Measurements from ENCODE around the gene MTHFSD.

The MTHFSD gene

GRCh38 chr16:86500708-86501510, 54.1 kb downstream of the MTHFSD start:
- DNase-seq, result no peak

DNA sequence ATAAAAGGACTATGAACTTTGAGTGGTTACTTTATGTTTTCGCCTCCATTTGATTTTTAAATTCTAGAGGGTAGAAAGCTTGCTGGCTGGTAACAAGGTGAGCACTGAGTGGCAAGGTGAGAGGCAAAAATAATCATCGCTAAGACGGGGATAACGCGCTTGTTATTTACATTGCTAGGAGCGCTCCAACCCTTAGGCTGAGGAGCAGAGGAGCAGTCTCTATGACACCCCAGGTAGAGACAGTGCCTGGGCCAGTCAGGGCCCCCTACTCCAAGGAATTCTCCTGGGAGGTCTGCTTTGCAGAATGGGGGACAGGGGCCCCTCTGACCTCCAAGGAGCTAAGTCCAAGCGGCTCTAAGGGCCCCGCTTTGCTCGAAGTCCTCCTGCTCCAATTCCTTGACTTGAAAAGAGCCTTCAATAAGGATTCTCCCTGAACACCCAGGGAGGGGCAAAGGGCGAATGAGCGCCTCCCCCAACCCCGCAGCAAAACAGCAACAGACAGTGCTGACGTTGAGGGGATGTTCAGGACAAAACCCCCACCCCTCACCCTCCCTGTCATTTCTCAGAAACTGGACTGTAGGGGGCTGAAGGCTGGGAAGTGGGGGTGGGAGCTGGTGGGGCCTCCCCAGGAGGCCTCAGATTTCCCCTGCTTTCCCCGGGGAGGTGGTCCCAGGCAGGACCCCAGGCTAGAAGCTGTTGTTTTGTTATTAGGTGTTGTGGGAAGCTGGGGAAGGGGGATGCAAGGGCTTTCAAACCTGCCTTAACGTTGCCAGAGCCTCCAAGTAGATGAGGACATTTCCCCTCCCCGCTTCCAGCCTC, 54.9 kb downstream of the MTHFSD start:
- DNase-seq, result no peak

DNA sequence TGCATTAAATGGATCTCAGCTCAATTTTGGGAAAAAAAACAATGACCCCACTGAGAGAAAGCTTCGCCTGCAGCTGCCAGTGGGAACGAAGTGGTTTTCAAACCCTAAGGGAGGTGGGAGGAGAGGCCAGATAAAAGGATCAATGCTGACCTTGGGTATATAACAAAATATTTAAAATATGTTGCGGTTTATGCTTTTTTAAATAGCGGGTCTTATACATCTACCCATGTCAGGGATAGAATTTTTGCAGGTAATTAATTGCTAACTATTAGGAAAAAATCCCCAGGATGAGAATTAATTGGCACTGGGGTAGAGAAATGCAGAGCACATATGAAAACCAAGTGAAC, 55.6 kb downstream of the MTHFSD start:
- DNase-seq, result no peak

DNA sequence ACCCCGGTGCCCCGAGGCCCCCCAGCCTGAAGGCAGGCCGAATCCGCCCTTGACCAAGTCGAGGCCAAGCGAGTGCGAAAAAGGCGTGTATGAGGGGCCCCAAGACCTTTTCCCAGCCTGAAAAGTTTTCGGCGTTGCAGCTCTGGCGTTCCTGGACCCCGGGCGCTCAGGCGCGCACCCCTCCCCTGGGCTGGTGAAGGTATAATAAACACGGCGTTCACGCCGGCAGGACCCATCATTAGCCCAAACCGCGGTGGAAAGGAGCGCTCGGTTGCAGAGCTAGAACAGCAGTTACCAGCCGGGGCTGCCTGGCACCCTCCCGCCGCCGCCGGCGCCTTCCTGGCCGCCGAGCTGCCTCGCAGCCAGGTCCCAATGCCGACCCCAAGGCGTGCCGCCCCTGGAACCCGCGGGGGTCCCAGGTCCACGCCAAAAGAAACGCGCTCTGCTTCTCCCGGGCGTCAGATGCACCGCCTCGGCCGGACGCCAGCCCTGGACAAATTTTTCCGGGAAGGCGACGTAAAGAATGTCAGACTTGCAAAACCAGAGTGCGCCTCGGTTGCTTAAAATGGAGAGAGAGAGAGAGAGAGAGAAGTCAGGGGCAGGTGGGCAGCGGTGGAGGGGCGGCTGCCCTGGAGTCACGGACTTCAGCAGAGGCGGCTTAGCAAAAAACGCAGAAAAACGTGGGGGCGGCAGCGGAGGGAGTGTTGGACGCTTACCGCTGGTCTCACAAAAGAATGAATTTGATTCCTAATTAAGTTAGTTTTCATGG, 56.2 kb downstream of the MTHFSD start:
- DNase-seq, result no peak

- DNase-seq, result no peak
These were observed 56.8 kb downstream of the MTHFSD start for GRCh38 chr16:86498155-86498670.

- no peak for DNase-seq
These were observed 57.4 kb downstream of the MTHFSD start for GRCh38 chr16:86497551-86498021.

DNA sequence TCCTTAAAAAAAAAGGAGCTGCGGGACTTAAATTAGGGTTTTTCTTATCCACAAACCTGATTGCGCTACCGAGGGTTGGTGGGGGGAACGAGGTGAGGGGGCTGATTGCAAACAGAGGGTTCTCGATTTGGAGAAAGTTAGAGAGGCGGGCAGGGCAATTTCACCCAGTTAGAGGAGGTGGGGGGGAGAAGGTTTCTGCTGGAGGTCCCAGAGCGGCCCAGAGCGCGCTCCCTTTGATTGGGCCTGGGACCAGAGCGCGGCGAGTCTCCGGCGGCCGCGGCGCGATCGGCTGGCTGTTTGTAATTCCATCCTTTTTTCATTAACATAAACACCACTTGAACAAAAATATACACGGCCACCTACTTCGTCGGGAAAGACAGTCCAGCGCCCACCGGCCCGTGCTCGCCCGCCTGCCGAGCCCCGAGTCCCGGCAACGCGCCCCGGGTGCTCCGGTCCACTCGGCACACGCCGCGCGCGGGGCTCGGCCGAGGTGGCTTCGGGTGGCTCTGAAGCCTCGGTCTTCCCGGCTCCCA, 58.0 kb downstream of the MTHFSD start:
- no peak for DNase-seq

- no peak for DNase-seq
These were observed 58.6 kb downstream of the MTHFSD start for GRCh38 chr16:86496262-86496928.

DNA sequence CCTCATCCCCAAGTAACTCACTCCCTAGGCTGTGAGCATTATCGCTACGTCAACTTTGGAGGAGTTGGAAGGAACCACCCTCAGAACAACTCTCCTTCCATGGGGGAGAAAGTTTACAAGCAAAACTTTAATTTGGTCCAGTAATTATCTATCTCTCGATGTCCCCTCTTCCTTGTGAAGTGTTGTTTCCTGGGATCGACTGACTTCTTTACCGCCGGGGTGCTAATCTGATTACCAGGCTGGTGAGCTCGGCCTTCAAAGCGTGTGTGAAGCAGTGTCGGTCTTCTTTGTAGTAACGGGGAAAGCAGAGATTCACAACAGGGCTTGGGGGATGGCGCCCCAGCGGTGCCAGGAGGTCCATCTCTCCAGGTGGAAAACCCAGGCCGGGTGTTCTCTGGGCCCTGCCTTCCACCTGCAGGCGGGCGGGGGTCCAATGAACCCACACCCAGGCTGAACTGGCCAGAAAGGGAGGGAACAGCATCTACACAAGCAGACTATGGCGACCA, 59.2 kb downstream of the MTHFSD start:
- no peak for DNase-seq

- no peak for DNase-seq
These were observed 59.7 kb downstream of the MTHFSD start for GRCh38 chr16:86495357-86495701.

- no peak for DNase-seq
These were observed 60.3 kb downstream of the MTHFSD start for GRCh38 chr16:86494565-86495356.

DNA sequence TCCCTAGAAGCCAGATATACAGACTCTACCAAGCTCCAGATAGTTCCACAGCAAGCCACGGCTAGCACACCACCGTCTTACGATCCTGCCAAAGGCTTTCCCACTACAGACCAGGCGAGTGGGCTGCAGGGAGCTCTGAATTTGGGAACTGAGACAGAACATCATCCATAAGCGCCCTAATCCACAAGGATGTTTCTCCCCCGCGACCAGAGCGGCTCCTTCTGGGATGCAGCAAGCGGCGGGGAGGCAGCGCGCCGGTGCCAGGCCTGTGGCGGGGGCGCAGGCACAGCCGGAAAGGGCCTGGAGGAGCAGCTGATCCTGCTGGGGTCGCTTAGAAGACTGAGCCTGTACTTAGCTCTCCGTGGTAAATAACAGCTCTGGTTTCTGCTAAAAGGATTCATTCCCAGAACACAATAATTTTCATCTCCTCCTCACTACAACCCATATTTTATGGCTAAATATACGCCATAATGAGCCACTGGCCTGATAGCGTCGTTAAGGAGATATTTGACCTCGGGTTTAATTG, 60.9 kb downstream of the MTHFSD start:
- no peak for DNase-seq

GRCh38 chr16:86492961-86493629, 61.9 kb downstream of the MTHFSD start:
- DNase-seq, result no peak

DNA sequence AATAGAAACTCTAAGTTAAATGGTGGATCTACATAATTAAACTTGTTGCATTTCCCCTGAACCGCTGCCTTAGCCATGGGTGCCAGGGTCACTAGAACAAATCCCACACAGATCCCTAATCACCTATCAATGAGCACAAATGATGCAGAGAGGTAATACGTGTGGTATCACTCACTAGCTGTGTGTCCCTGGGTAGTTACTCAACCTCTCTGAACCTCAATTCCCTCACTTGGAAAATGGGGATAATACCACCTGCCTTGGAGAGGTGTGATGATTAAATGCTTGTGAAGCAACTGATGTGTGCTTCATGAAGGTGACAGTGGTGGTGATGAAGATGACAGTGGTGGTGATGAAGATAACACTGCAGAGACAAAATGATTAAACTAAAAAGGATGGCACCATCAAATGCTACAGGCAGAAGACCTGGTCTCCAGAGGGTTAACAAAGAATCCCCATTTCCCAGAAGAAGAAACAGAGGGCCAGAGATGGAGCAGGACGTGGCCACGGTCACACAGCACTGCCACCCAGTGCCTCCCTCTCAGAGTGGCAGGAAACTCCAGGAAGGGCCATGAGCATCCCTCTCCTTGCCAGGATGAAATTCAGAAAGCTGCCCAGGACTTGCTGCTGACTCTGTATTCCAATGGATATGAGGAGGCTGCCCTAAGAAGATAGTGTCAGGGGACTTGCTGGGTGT, 62.6 kb downstream of the MTHFSD start:
- DNase-seq, result peak in 1 of 14 donors; percentile 2

DNA sequence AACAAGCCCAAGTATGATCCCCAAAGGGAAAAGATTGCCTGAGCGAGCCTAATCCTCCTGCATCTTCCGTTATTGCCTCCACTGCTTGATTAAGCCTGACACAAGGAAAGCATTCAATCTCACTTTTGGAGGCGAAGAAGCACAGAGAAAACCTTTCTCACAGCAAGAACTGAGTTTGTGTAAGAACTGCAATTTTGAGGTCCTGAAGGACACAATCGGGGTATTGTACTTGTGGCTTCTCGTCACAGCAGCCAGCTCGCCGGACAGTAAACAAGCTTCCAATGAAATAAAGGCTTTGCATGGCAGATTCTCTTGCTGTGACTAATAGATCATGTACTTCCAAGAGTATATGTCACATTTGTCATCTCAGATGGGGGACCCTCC, 63.4 kb downstream of the MTHFSD start:
- DNase-seq, result peak in 7 of 14 donors; percentile 23 to 58 (median 39)

DNA sequence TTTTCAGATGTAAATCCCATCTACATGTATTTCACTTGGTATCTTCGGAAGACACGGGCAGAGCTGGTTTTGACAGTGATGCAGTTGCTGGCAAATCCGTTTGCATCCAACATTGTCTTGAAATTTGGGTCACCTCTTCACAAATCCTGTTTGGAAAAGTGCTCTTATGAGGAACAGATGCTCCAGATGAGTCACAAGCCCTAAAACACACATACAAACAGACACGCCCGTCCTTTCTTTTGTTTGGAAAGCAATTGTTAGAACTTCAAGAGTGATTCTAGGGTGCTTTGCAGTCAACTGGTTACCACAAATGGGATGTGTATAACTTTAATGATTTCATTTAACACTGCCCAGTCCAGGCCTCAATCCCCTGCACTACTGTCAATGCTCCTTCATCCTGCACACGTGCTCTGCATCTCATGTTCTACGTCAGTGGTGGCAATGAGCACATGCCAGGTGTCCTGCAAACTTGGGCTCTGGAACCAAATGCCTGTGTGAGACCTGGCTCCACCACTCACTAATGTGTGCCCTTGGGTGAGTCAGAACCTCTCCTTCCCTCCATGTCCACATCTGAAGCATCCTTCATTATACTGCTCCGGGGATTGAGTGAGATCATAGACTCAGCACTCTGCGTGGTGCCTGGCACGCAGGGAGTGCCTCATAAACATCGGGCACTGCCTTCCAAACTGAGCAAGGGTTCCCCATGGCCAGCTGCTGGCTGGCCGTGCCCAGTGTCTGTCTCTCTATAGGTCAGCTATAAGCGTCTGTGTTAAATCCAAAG, 64.0 kb downstream of the MTHFSD start:
- DNase-seq, result peak in 6 of 14 donors; percentile 24 to 58 (median 44)

DNA sequence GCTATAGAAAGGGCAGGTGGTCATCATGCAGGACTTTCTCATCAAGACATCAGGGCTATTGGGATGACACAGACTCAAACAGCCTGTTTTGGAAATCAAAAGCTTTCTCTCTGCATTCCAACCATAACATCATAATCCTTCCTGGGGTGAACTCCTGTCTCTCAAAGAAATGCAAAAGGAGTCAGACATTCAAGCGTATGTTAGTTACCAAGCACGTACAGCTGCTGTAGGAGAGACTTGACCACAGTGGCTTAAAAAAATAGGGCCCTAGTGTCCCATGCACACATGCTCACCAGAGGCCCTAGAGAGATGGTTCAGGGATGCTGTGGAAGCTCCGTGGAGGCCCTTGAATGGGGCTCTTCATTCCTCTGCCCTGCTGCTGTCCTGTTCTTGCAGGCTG, 69.3 kb downstream of the MTHFSD start:
- no peak for DNase-seq

DNA sequence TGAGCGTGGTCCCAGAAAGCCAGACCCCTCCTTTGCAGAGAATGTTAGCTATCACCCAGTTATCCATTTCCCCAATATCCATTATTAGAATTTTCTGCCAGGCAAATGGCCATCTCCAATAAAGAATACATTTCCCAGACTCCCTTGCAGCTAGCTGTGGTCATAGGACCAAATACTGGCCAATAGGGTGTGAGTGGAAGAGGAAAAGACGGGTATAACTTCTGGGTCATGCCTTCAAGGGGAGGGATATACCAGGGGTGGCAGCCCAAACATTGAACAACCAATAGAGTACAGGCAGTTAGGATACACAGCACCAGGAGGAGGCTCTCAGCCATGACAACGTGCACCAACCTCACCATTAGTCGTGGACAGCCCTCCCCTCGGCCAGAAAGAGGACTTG, 70.8 kb downstream of the MTHFSD start:
- no peak for DNase-seq

- DNase-seq, result no peak
These were observed 73.4 kb downstream of the MTHFSD start for GRCh38 chr16:86481607-86482006.
